ENCODE results near the gene BRME1.
A peak's percentile ranks its signal among the peaks of the same experiment; 100 is the strongest.

The BRME1 gene

GRCh38 chr19:13864667-13865570, 41.0 kb downstream of the BRME1 start:
- H3K4me2 ChIP-seq (ENCODE audit: low read length): peak overlapping the region; percentile 75; the same call in 1 of the 2 replicates
- H3K4me3 ChIP-seq (ENCODE audit: low read length): peak overlapping the region; percentile 75
- peaks cover 21% of the 10 kb centered on the region for H3K27me3 ChIP-seq (ENCODE audit: control insufficient read depth, low read length)
- no peaks in the 10 kb centered on the region for H3K79me2 ChIP-seq (ENCODE audit: control insufficient read depth, low read length)
- no peaks in the 10 kb centered on the region for H3K9me2 ChIP-seq (replicated peaks; ENCODE audit: control insufficient read depth, low read length)
- H3K4me1 ChIP-seq (ENCODE audit: control insufficient read depth, low read length): peaks cover 52% of the 10 kb centered on the region
- no peaks in the 10 kb centered on the region for H3K36me3 ChIP-seq (ENCODE audit: control insufficient read depth, low read length)
- no peaks in the 10 kb centered on the region for H3F3A ChIP-seq (ENCODE audit: control insufficient read depth, insufficient read depth)
- no peak for TF ChIP-seq EZH2phosphoT487 (IDR thresholded peaks at IDR 0.05; ENCODE audit: borderline replicate concordance, low read length)
- no peak for TF ChIP-seq CTCF (IDR thresholded peaks at IDR 0.05; ENCODE audit: low read depth, low read length, poor library complexity, severe bottlenecking)
- no peak overlapping the region for H3K27ac ChIP-seq (ENCODE audit: low read depth, low read length)
- H4K20me1 ChIP-seq (ENCODE audit: control insufficient read depth, insufficient read depth, low read depth, low read length): no peaks in the 10 kb centered on the region
- H3K9me3 ChIP-seq (ENCODE audit: control insufficient read depth, insufficient read depth, low read length): no peaks in the 10 kb centered on the region

- no peak overlapping the region; the same call in 1 of the 2 replicates for H3K4me2 ChIP-seq (ENCODE audit: low read length)
- no peaks in the 10 kb centered on the region for H3K36me3 ChIP-seq (ENCODE audit: control insufficient read depth, low read length)
- H3F3A ChIP-seq (ENCODE audit: control insufficient read depth, insufficient read depth): no peaks in the 10 kb centered on the region
- H3K27ac ChIP-seq (ENCODE audit: low read depth, low read length): no peak overlapping the region
- H3K27me3 ChIP-seq (ENCODE audit: control insufficient read depth, low read length): peaks cover 21% of the 10 kb centered on the region
- peaks cover 45% of the 10 kb centered on the region for H3K4me1 ChIP-seq (ENCODE audit: control insufficient read depth, low read length)
- H4K20me1 ChIP-seq (ENCODE audit: control insufficient read depth, insufficient read depth, low read depth, low read length): no peaks in the 10 kb centered on the region
- TF ChIP-seq EZH2phosphoT487 (IDR thresholded peaks at IDR 0.05; ENCODE audit: borderline replicate concordance, low read length) (no peak), CTCF (IDR thresholded peaks at IDR 0.05; ENCODE audit: low read depth, low read length, poor library complexity, severe bottlenecking) (no peak)
- no peak overlapping the region for H3K4me3 ChIP-seq (ENCODE audit: low read length)
- no peaks in the 10 kb centered on the region for H3K79me2 ChIP-seq (ENCODE audit: control insufficient read depth, low read length)
- H3K9me3 ChIP-seq (ENCODE audit: control insufficient read depth, insufficient read depth, low read length): no peaks in the 10 kb centered on the region
- no peaks in the 10 kb centered on the region for H3K9me2 ChIP-seq (replicated peaks; ENCODE audit: control insufficient read depth, low read length)
Observed at GRCh38 chr19:13864046-13864666, 41.8 kb downstream of the BRME1 start.

- Histone ChIP-seq H3K9me2 (replicated peaks; ENCODE audit: control insufficient read depth, low read length) (no peaks in the 10 kb centered on the region), H4K20me1 (ENCODE audit: control insufficient read depth, insufficient read depth, low read depth, low read length) (no peaks in the 10 kb centered on the region), H3K27me3 (ENCODE audit: control insufficient read depth, low read length) (peaks cover 21% of the 10 kb centered on the region), H3K4me2 (ENCODE audit: low read length) (peak overlapping the region; percentile 88), H3K36me3 (ENCODE audit: control insufficient read depth, low read length) (no peaks in the 10 kb centered on the region), H3K79me2 (ENCODE audit: control insufficient read depth, low read length) (no peaks in the 10 kb centered on the region), H3K4me3 (ENCODE audit: low read length) (peak overlapping the region; percentile 73), H3K27ac (ENCODE audit: low read depth, low read length) (peak overlapping the region; percentile 34; the same call in 1 of the 2 replicates), H3K9me3 (ENCODE audit: control insufficient read depth, insufficient read depth, low read length) (no peaks in the 10 kb centered on the region), H3F3A (ENCODE audit: control insufficient read depth, insufficient read depth) (no peaks in the 10 kb centered on the region), H3K4me1 (ENCODE audit: control insufficient read depth, low read length) (peaks cover 31% of the 10 kb centered on the region)
- no peak for TF ChIP-seq EZH2phosphoT487 (IDR thresholded peaks at IDR 0.05; ENCODE audit: borderline replicate concordance, low read length)
- TF ChIP-seq CTCF (IDR thresholded peaks at IDR 0.05; ENCODE audit: low read depth, low read length, poor library complexity, severe bottlenecking): peak; percentile 83
Observed at GRCh38 chr19:13861714-13862531, 44.0 kb downstream of the BRME1 start.

Measured in DOHH2 (cell line).